Measurements from ENCODE around the gene FOXO3. TPM values are rescaled to one million over a fixed set of nuclear protein-coding genes. Genes with fewer than 3 reads are reported as not detected.

Gene FOXO3
- total and polyA plus RNA-seq, 2 donors (not counting 3 experiments of a cell fraction or from before 2014, with no cell fraction given), result 14.4 to 16.9 TPM

- intact Hi-C loops (cut with micrococcal nuclease) (no loop called here), dilution Hi-C loops (cut with MboI; ENCODE audit: extremely low pct_ligation_motif_present, low sequenced_read_pairs) (no loop called here)
- no peaks in the 10 kb centered on the region for H3K9me1 ChIP-seq (replicated peaks; ENCODE audit: control insufficient read depth, extremely low read depth, insufficient read depth, low read length)
- no peak for TF ChIP-seq JUN (IDR thresholded peaks at IDR 0.05; ENCODE audit: borderline replicate concordance, insufficient read depth, insufficient read length, low read depth)
- TF ChIP-seq MYC (IDR thresholded peaks at IDR 0.05; ENCODE audit: low read depth, low read length), result no peak
- TF ChIP-seq, protein P1, sequence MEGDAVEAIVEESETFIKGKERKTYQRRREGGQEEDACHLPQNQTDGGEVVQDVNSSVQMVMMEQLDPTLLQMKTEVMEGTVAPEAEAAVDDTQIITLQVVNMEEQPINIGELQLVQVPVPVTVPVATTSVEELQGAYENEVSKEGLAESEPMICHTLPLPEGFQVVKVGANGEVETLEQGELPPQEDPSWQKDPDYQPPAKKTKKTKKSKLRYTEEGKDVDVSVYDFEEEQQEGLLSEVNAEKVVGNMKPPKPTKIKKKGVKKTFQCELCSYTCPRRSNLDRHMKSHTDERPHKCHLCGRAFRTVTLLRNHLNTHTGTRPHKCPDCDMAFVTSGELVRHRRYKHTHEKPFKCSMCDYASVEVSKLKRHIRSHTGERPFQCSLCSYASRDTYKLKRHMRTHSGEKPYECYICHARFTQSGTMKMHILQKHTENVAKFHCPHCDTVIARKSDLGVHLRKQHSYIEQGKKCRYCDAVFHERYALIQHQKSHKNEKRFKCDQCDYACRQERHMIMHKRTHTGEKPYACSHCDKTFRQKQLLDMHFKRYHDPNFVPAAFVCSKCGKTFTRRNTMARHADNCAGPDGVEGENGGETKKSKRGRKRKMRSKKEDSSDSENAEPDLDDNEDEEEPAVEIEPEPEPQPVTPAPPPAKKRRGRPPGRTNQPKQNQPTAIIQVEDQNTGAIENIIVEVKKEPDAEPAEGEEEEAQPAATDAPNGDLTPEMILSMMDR (IDR thresholded peaks at IDR 0.05; ENCODE audit: extremely low read depth in 1 of 2, insufficient read depth in 1 of 2, low read depth in 1 of 2, low read length in 2 of 2), result no peak
- no peak for TF ChIP-seq FOS (IDR thresholded peaks at IDR 0.05; ENCODE audit: borderline replicate concordance, insufficient read depth, low read length)
- TF ChIP-seq EZH2 (IDR thresholded peaks at IDR 0.05; ENCODE audit: borderline replicate concordance, low read depth, low read length, severe bottlenecking), result no peak
- no peak for TF ChIP-seq POLR2AphosphoS5 (IDR thresholded peaks at IDR 0.05; ENCODE audit: insufficient read depth, low read depth, low read length)
- TF ChIP-seq, protein P2, sequence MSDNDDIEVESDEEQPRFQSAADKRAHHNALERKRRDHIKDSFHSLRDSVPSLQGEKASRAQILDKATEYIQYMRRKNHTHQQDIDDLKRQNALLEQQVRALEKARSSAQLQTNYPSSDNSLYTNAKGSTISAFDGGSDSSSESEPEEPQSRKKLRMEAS (IDR thresholded peaks at IDR 0.05; ENCODE audit: insufficient read depth, insufficient read length), result no peak
- no peak for TF ChIP-seq POLR2A (IDR thresholded peaks at IDR 0.05; ENCODE audit: low read depth, low read length)
- no peak for TF ChIP-seq GATA2 (IDR thresholded peaks at IDR 0.05; ENCODE audit: insufficient read depth, insufficient read length, low read depth, low read length)
- H2AFZ ChIP-seq (ENCODE audit: low read depth, low read length), result no peak overlapping the region
- DNase-seq (ENCODE audit: low read depth, low spot score) (no peak), FAIRE-seq (no peak)
- ChIA-PET CTCF (interaction anchor here (1.2 kb wide), 1 partner anchor 11 kb away, joined by 6 read pairs; no protein-coding TSS in a partner anchor), POLR2A (no interaction called here)
- H3K27me3 ChIP-seq (ENCODE audit: control insufficient read depth in 2 of 2, insufficient read depth in 2 of 2, low read length in 2 of 2), result no peaks in the 10 kb centered on the region
- H3K27ac ChIP-seq (ENCODE audit: insufficient read depth, low read depth, low read length), result no peak overlapping the region
- peaks cover 3% of the 10 kb centered on the region for H3K4me1 ChIP-seq (ENCODE audit: control insufficient read depth, extremely low read depth, insufficient read depth, low read length)
- no peak overlapping the region for H3K4me3 ChIP-seq (replicated peaks in 1 of 3; ENCODE audit: insufficient read depth in 1 of 3, low read depth in 1 of 3, low read length in 3 of 3)
- no peaks in the 10 kb centered on the region for H4K20me1 ChIP-seq (replicated peaks; ENCODE audit: control insufficient read depth, extremely low read depth, insufficient read depth, low read length)
- H3K9me3 ChIP-seq (replicated peaks; ENCODE audit: control insufficient read depth, insufficient read depth, low read length), result no peaks in the 10 kb centered on the region
- no peaks in the 10 kb centered on the region for H3K79me2 ChIP-seq (ENCODE audit: control insufficient read depth, insufficient read depth, low read length)
- no TSS peak for BruUV-seq (replicated peaks)
- H3K4me2 ChIP-seq (ENCODE audit: insufficient read depth, low read length), result no peak overlapping the region
- no peak overlapping the region for H3K9ac ChIP-seq (replicated peaks; ENCODE audit: extremely low read depth, insufficient read depth, low read length)
- no peaks in the 10 kb centered on the region for H3K36me3 ChIP-seq (ENCODE audit: control insufficient read depth in 2 of 2, extremely low read depth in 1 of 2, insufficient read depth in 2 of 2, low read length in 2 of 2)
Measured at GRCh38 chr6:108685970-108686369, 125.3 kb downstream of the FOXO3 start.
